Tongue (tissue), 2 donors: Measurements from ENCODE around the gene SMIM5. TPM values are rescaled to one million over a fixed set of nuclear protein-coding genes. Genes with fewer than 3 reads are reported as not detected.
"Not testable (repeated sequence)": the region's sequence is repeated elsewhere in the genome, so short reads cannot be mapped to it uniquely, and the experiment has no call there.

Experiments used
- DNase-seq: peaks from one replicate; pipeline ENCODE4 v3.0.0-alpha.2; 2015
- total RNA-seq: library from RNA; depleted of rRNA; stranded (reverse); fragments of >200 nt; gene quantifications from one replicate; pipeline ENCODE4 v1.2.3, GENCODE V29; 2014

The SMIM5 gene
- 5.9 TPM for total RNA-seq

- peak; percentile 93 for DNase-seq
Measured at GRCh38 chr17:75632863-75633485, at the start of gene SMIM5. Gene SMIM5 (plus strand): TSS chr17:75633434. CDS start chr17:75640202, 6,768 bp downstream.

- no peak for DNase-seq
Measured at GRCh38 chr17:75584849-75585175, 48.4 kb upstream of the SMIM5 start.

GRCh38 chr17:75587675-75588595, 45.3 kb upstream of the SMIM5 start, which contains the start of gene MYO15B:
Gene MYO15B (plus strand): TSS chr17:75587800. CDS start chr17:75588058, 258 bp downstream.
- DNase-seq = peak; percentile 70

GRCh38 chr17:75588596-75589011, 44.6 kb upstream of the SMIM5 start:
- no peak for DNase-seq

- peak; percentile 97 for DNase-seq
Measured at GRCh38 chr17:75589012-75589918, 44.0 kb upstream of the SMIM5 start.

- no peak for DNase-seq
Measured at GRCh38 chr17:75589919-75590303, 43.3 kb upstream of the SMIM5 start.

GRCh38 chr17:75590314-75590761, 42.9 kb upstream of the SMIM5 start:
- no peak for DNase-seq

GRCh38 chr17:75590849-75591721, 42.1 kb upstream of the SMIM5 start:
- no peak for DNase-seq

GRCh38 chr17:75591722-75592302, 41.4 kb upstream of the SMIM5 start:
- no peak for DNase-seq

- no peak for DNase-seq
Measured at GRCh38 chr17:75592348-75593020, 40.8 kb upstream of the SMIM5 start.

GRCh38 chr17:75593430-75593829, 39.8 kb upstream of the SMIM5 start:
- not testable (repeated sequence) for DNase-seq

GRCh38 chr17:75594499-75595283, 38.5 kb upstream of the SMIM5 start:
- DNase-seq = no peak

- no peak for DNase-seq
Measured at GRCh38 chr17:75595284-75595919, 37.8 kb upstream of the SMIM5 start.

GRCh38 chr17:75595920-75596313, 37.3 kb upstream of the SMIM5 start:
- no peak for DNase-seq

- DNase-seq = no peak
Measured at GRCh38 chr17:75596320-75597087, 36.7 kb upstream of the SMIM5 start.

GRCh38 chr17:75601057-75601987, 31.9 kb upstream of the SMIM5 start:
- DNase-seq = peak; percentile 39

GRCh38 chr17:75602644-75603043, 30.6 kb upstream of the SMIM5 start:
- DNase-seq = no peak
